HepG2 (cell line): ENCODE data around the gene ALDOA. TPM values are rescaled to one million over a fixed set of nuclear protein-coding genes. Genes with fewer than 3 reads are reported as not detected.

Experiments used
- BATF2 ChIP-seq: sonication (generic); formaldehyde crosslinking; IDR thresholded peaks from 2 replicates; pipeline ENCODE4 v1.8.0; 2022; ENCODE audit warnings: mild to moderate bottlenecking, missing genetic modification reagents, moderate library complexity
- ELF4 ChIP-seq: sonication (generic); formaldehyde crosslinking; IDR thresholded peaks from 2 replicates; pipeline ENCODE4 v1.5.0; 2020; ENCODE audit warnings: missing genetic modification reagents, mild to moderate bottlenecking, moderate library complexity, borderline replicate concordance
- FOXK1 ChIP-seq: sonication (generic); formaldehyde crosslinking; IDR thresholded peaks from 2 replicates; pipeline ENCODE4 v1.4.0; 2020; ENCODE audit warnings: low read depth, missing genetic modification reagents, borderline replicate concordance
- HNRNPH1 ChIP-seq: fragments of 200-400 bp; formaldehyde crosslinking; optimal IDR thresholded peaks from 2 replicates; pipeline ENCODE3; 2017; ENCODE audit warnings: mild to moderate bottlenecking, low read depth, low read length
- KLF9 ChIP-seq: IDR thresholded peaks from 2 replicates; pipeline ENCODE4 v1.6.1; 2016; ENCODE audit warnings: low read depth
- MEIS1 ChIP-seq: sonication (generic); formaldehyde crosslinking; IDR thresholded peaks from 2 replicates; pipeline ENCODE4 v1.9.0; 2021; ENCODE audit warnings: mild to moderate bottlenecking, missing genetic modification reagents, moderate library complexity, borderline replicate concordance
- PBX2 ChIP-seq: IDR thresholded peaks from 2 replicates; pipeline ENCODE4 v1.6.1; 2016; ENCODE audit warnings: control low read depth
- SNAPC4 ChIP-seq: sonication (generic); formaldehyde crosslinking; IDR thresholded peaks from 2 replicates; pipeline ENCODE4 v1.4.0; 2020; ENCODE audit warnings: mild to moderate bottlenecking, missing genetic modification reagents
- SOX13 ChIP-seq, 3 experiments: fragments of 450-650 bp in 1 of 3; sonication (generic) in 1 of 3; formaldehyde crosslinking in 1 of 3; IDR thresholded peaks in 2 of 3; conservative IDR thresholded peaks in 1 of 3; 2 replicates each; pipeline versions ENCODE4 v1.5.0 to v1.6.1; 2016 to 2020; ENCODE audit warnings: antibody characterized with exemption in 1 of 3, mild to moderate bottlenecking in 1 of 3, missing compliant biosample characterization in 1 of 3, missing genetic modification reagents in 1 of 3, moderate library complexity in 1 of 3
- TGIF2 ChIP-seq: IDR thresholded peaks from 2 replicates; pipeline ENCODE4 v1.6.1; 2016; ENCODE audit warnings: control low read depth, missing compliant biosample characterization
- ZKSCAN1 ChIP-seq: fragments of 150-350 bp; IDR thresholded peaks from 2 replicates; pipeline ENCODE4 v1.6.1; 2014; ENCODE audit warnings: low read length
- ZKSCAN5 ChIP-seq: sonication (generic); formaldehyde crosslinking; IDR thresholded peaks from 2 replicates; pipeline ENCODE4 v1.5.1; 2020; ENCODE audit warnings: mild to moderate bottlenecking, missing genetic modification reagents
- ZNF317 ChIP-seq: sonication (generic); formaldehyde crosslinking; IDR thresholded peaks from 2 replicates; pipeline ENCODE4 v1.5.0; 2020; ENCODE audit warnings: mild to moderate bottlenecking, missing genetic modification reagents
- ZNF44 ChIP-seq: sonication (generic); formaldehyde crosslinking; IDR thresholded peaks from 2 replicates; pipeline ENCODE4 v1.5.1; 2020; ENCODE audit warnings: mild to moderate bottlenecking, missing genetic modification reagents
- ZNF562 ChIP-seq: sonication (generic); formaldehyde crosslinking; IDR thresholded peaks from 2 replicates; pipeline ENCODE4 v1.8.0; 2022; ENCODE audit warnings: missing genetic modification reagents, borderline replicate concordance
- ZNF598 ChIP-seq: sonication (generic); formaldehyde crosslinking; IDR thresholded peaks from 2 replicates; pipeline ENCODE4 v1.5.1; 2020; ENCODE audit warnings: mild to moderate bottlenecking, missing genetic modification reagents, borderline replicate concordance
- ZZZ3 ChIP-seq: sonication (generic); formaldehyde crosslinking; IDR thresholded peaks from 2 replicates; pipeline ENCODE4 v1.4.0; 2020; ENCODE audit warnings: missing genetic modification reagents, mild to moderate bottlenecking, borderline replicate concordance
- polyA plus RNA-seq, 8 experiments: library from polyadenylated mRNA; depleted of rRNA in 3 of 8; stranded (reverse) in 7 of 8; unstranded in 1 of 8; fragments of >200 nt; fragmentation: Illumina TruSeq in 4 of 8; extraction: Trizol in 4 of 8; gene quantifications; 2 replicates each; pipeline versions ENCODE4 v1.2.1 to v1.2.3, GENCODE V29; 2011 to 2016; ENCODE audit warnings: low read depth in 4 of 8, missing spikeins in 1 of 8, mixed read lengths in 1 of 8; ENCODE audit not compliant: insufficient read depth in 1 of 8
- total RNA-seq, 5 experiments: library from RNA; depleted of rRNA; stranded (reverse); fragments of >200 nt; fragmentation: Illumina TruSeq; extraction: Trizol; gene quantifications; 2 replicates each; pipeline ENCODE4 v1.2.3, GENCODE V29; 2016; ENCODE audit warnings: low read depth in 1 of 5
- TF ChIP-seq, protein P1 (sequence below): sonication (generic); formaldehyde crosslinking; IDR thresholded peaks from 2 replicates; pipeline ENCODE4 v1.5.0; 2020; ENCODE audit warnings: mild to moderate bottlenecking, missing genetic modification reagents, borderline replicate concordance

The ALDOA gene
- total and polyA plus RNA-seq, 2 of the 13 experiments (the other 11 are each of a cell fraction or from before 2014, with no cell fraction given), result 925 to 1,884 TPM

DNA sequence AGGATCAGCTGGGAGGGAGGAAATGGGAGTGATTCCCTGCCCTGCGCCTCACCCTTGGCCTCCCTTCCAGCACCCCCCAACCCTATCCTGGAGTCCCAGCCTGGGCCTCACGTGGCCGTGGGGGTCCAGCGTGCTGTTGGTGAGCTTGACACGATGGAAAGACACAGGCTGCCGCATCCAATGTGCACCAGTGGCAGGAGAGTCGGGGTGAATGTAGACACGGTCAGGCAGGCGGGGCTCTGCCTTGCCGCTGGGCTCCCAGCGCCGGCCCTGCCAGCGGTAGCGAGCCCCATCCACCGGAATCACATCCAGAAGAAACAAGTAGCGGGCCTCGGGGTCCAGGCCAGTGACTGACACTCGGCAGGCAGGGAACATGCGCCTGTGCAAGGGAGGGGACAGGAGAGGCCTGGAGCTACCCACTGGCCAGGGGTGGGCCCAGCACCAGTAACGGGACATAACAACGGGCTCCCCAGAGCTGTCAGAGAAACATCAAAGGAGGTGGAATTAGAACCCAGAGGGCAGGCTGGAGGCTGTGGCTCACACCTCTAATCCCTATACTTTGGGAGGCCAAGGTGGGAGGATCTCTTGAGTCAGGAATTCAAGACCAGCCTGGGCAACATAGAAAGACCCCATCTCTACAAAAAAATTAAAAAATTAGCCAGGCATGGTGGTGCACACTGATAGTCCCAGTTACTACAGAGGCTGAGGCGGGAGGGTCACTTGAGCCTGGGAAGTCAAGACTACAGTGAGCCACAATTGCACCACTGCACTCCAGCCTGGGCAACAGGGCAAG, 23.5 kb downstream of the ALDOA start (continued):
- TF ChIP-seq, protein P1, sequence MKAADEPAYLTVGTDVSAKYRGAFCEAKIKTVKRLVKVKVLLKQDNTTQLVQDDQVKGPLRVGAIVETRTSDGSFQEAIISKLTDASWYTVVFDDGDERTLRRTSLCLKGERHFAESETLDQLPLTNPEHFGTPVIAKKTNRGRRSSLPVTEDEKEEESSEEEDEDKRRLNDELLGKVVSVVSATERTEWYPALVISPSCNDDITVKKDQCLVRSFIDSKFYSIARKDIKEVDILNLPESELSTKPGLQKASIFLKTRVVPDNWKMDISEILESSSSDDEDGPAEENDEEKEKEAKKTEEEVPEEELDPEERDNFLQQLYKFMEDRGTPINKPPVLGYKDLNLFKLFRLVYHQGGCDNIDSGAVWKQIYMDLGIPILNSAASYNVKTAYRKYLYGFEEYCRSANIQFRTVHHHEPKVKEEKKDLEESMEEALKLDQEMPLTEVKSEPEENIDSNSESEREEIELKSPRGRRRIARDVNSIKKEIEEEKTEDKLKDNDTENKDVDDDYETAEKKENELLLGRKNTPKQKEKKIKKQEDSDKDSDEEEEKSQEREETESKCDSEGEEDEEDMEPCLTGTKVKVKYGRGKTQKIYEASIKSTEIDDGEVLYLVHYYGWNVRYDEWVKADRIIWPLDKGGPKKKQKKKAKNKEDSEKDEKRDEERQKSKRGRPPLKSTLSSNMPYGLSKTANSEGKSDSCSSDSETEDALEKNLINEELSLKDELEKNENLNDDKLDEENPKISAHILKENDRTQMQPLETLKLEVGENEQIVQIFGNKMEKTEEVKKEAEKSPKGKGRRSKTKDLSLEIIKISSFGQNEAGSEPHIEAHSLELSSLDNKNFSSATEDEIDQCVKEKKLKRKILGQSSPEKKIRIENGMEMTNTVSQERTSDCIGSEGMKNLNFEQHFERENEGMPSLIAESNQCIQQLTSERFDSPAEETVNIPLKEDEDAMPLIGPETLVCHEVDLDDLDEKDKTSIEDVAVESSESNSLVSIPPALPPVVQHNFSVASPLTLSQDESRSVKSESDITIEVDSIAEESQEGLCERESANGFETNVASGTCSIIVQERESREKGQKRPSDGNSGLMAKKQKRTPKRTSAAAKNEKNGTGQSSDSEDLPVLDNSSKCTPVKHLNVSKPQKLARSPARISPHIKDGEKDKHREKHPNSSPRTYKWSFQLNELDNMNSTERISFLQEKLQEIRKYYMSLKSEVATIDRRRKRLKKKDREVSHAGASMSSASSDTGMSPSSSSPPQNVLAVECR, result peak; percentile 48; the same call in 1 of the 2 replicates
- TF ChIP-seq ZNF598 (CRISPR knock-in tag), result peak; percentile 38; the same call in 1 of the 2 replicates
- TF ChIP-seq ZKSCAN5 (CRISPR knock-in tag), result no peak
- TF ChIP-seq ZZZ3 (CRISPR knock-in tag), result no peak
- no peak for TF ChIP-seq PBX2
- no peak for TF ChIP-seq SNAPC4
- TF ChIP-seq SOX13 (IDR thresholded peaks at IDR 0.05), result no peak
- TF ChIP-seq SOX13 (CRISPR knock-in tag; conservative IDR thresholded peaks at IDR 0.05 in 1 of 2, IDR thresholded peaks at IDR 0.05 in 1 of 2), result no peak
- TF ChIP-seq TGIF2 (CRISPR knock-in tag), result no peak
- no peak for TF ChIP-seq FOXK1 (CRISPR knock-in tag)
- no peak for TF ChIP-seq ZNF317
- no peak for TF ChIP-seq BATF2 (CRISPR knock-in tag)
- no peak for TF ChIP-seq ELF4 (CRISPR knock-in tag)
- TF ChIP-seq MEIS1, result no peak
- TF ChIP-seq ZNF44, result no peak
- no peak for TF ChIP-seq HNRNPH1
- TF ChIP-seq ZNF562 (CRISPR knock-in tag), result no peak
- TF ChIP-seq KLF9, result no peak
- TF ChIP-seq ZKSCAN1, result no peak
